CD4-positive, alpha-beta T cell treated with Interleukin-6 at 100 ng/mL for 8 hours (primary cell): ENCODE measurements around the gene IGF2BP3.
"Not testable (repeated sequence)": the region's sequence is repeated elsewhere in the genome, so short reads cannot be mapped to it uniquely, and the experiment has no call there.

Experiments
- DNase-seq: peaks from one replicate; pipeline ENCODE4 v3.0.0-alpha.2; 2020; ENCODE audit warnings: mixed read lengths, low spot score

Gene IGF2BP3

GRCh38 chr7:23422384-23422783, 47.9 kb downstream of the IGF2BP3 start:
- no peak for DNase-seq

- DNase-seq, result no peak
These were observed 50.4 kb downstream of the IGF2BP3 start for GRCh38 chr7:23419845-23420244.

DNA sequence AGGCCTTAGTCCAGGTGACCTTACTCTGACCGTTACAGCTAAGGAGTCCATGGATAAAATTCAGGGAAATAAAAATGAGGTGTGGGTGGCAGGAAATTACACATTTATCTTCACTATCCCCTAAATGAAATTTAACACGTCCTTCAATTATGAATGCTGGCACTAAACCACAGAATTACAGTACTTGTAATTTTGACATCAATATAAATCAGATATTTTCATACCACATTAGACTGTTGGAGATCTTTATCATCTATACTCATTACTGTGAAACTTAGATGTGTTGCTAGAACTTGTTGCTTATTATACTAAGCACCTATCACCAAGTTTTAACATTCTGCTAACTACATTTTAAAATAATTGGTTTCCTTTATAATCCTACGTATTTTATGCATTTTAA, 51.1 kb downstream of the IGF2BP3 start:
- DNase-seq, result no peak

DNA sequence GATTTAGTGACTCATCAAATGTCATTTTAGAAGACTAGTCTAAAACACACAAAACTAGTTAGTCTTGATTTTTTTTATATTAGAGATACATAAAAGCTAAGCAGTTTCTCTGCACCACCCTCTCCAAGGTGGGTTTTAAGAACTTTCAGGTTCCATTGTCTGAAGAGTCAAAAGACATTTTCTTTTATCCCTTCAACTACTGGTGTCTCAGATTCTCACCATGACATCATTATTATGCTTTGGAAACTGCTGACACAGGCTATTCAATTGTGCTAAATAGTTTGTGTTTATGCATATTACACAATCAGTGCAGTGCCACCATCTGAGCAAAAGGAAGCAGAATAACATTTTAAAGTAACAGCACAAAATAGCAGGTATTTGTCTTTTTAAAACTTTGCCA, 52.2 kb downstream of the IGF2BP3 start:
- no peak for DNase-seq

DNA sequence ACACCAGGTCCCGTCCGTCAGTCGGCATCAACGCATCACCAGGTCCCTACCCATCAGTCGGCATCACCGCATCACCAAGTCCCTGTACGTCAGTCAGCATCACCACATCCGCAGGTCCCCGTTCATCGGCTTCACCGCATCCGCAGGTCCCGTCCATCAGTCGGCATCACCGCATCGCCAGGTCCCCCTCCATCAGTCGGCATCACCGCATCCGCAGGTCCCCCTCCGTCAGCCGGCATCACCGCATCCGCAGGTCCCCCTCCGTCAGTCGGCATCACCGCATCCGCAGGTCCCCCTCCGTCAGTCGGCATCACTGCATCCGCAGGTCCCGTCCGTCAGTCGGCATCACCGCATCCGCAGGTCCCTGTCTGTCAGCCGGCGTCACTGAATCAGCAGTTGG, 55.1 kb downstream of the IGF2BP3 start:
- DNase-seq, result no peak

DNA sequence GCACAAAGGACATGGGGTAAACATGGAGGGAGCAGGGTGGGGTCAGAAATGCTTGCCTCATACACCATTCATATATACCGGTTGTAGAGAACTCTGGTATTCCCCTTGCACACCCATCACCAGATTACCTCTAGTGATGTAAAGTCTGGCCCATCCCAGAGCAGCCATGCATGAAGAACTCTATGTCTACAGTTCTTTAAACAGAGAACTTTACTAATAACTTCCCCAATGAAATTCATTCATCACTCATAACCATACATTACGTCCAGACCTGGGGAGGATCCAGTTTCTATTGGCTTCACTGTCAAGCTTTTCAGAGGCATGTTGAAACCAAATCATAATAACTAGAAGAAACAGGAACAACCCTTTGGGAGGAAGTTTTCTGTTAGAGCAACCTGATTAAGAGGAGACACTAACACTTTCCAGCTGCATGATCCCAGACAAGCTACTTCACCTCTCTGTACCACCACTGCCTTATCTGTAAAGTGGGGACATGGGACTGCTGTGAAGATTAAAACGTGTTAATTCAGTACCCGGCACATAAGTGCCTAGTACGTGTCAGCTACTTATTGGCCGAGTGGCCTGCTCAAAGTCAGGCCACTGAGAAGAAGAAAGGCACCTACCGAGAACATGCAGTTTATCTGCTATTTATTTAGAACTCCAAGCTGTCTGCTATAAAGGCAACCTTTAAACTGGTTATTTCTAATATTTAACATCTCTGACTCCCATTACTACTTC, 59.7 kb downstream of the IGF2BP3 start:
- DNase-seq, result no peak

DNA sequence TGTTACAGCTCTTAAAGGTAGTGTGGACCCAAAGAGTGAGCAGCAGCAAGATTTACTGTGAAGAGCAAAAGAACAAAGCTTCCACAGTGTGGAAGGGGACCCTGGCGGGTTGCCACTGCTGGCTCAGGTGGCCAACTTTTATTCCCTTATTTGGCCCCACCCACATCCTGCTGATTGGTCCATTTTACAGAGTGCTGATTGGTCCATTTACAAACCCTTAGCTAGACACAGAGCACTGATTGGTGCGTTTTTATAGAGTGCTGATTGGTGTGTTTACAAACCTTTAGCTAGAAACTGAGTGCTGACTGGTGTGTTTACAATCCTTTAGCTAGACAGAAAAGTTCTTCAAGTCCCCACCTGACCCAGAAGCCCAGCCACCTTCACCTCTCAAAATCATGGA, 63.7 kb downstream of the IGF2BP3 start:
- not testable (repeated sequence) for DNase-seq

DNA sequence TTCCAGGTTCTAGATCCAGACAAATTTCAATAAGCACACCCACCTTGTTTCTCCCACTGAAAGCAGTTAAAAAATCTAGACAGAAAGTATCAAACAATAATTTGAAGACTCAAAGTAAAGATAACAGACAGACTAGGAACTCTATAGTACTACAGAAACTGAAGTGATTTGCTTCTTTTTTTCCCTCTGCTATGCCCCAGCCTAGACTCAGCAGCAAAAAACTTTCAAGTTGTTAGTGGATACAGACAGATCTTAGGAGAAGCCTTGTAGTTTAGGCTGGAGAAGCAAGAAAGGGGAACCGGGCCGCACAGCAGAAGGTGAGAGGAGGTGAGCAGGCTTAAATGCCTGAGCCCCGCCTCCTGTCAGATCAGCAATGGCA, 65.1 kb downstream of the IGF2BP3 start:
- DNase-seq, result no peak

- no peak for DNase-seq
These were observed 65.6 kb downstream of the IGF2BP3 start for GRCh38 chr7:23404546-23405239.

GRCh38 chr7:23403970-23404369, 66.3 kb downstream of the IGF2BP3 start:
- DNase-seq, result no peak

DNA sequence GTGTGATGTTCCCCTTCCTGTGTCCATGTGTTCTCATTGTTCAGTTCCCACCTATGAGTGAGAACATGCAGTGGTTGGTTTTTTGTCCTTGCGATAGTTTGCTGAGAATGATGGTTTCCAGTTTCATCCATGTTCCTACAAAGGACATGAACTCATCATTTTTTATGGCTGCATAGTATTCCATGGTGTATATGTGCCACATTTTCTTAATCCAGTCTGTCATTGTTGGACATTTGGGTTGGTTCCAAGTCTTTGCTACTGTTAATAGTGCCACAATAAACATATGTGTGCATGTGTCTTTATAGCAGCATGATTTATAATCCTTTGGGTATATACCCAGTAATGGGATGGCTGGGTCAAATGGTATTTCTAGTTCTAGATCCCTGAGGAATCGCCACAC, 72.2 kb downstream of the IGF2BP3 start:
- not testable (repeated sequence) for DNase-seq

DNA sequence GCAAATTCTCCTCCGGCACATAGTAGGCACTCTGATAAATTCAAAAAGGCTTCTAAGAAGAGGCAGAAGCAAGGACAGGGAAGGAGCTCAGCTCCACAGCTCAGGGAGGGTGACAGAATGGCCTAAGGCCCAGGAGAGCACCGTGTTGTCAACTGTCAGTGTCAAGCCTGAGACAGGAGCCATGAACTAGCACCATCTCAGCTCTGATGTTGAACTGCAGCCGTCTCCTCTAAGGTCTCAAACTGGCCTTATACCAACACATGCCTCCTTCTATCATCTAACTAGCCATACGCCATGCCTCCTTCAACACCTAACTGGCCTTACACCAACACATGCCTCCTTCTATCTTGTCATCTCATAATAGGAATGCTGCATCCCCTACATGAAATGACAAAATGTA, 73.0 kb downstream of the IGF2BP3 start:
- no peak for DNase-seq

DNA sequence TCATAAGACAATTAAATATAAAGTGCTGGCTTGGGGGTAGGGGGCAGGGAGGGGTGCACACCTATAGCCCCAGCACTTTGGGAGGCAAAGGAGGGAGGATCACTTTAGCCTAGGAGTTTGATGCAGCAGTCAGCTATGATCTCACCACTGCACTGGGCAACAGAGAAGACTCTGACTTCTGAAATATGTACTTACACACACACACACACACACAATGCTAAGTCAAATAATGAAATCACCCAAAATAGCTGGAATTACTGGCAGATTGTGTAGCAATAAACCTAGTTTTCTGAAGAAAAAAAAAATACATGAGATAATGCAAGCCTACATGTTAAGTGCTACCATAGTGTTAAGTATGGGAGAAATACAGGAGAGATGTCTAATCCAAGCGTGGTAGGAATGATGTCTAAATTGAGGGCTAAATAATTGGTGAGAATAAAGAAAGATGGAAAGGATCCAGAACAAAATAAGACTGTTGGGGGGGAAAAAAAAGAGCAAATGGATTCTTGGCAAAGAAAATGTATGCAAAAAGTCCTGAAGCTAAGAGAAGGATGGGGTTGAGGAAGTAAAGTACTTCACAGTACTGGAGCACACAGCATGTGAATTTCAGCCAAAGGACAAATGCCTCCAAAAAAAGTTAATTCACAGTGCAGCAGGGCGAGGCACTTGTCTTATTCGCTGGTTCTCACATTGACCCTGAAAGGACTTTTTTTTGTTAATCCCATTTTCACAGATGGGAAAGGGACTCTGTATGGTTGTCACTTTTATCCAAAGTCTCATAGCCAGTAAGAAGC, 73.9 kb downstream of the IGF2BP3 start:
- DNase-seq, result no peak

GRCh38 chr7:23394488-23395171, 75.7 kb downstream of the IGF2BP3 start:
- no peak for DNase-seq

GRCh38 chr7:23393636-23394035, 76.7 kb downstream of the IGF2BP3 start:
- no peak for DNase-seq

DNA sequence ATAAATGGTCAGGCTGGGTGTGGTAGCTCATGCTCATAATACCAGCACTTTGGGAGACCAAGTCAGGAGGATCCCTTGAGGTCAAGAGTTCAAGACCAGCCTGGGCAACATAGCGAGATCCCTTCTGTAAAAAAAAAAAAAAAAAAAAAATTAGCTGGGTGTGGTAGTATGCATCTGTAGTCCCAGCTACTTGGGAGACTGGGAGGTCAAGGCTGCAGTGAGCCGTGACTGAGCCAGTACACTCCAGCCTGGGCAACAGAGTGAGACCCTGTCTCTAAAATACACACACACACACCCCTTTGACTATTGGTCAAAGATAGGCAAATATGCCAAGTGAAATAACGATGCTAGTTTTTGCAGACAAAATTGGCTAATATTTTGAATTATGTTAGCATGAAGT, 80.6 kb downstream of the IGF2BP3 start:
- DNase-seq, result no peak

- no peak for DNase-seq
These were observed 82.7 kb downstream of the IGF2BP3 start for GRCh38 chr7:23387583-23387982.

GRCh38 chr7:23385140-23385539, 85.2 kb downstream of the IGF2BP3 start:
- DNase-seq, result no peak

GRCh38 chr7:23383225-23383624, 87.1 kb downstream of the IGF2BP3 start:
- DNase-seq, result no peak

DNA sequence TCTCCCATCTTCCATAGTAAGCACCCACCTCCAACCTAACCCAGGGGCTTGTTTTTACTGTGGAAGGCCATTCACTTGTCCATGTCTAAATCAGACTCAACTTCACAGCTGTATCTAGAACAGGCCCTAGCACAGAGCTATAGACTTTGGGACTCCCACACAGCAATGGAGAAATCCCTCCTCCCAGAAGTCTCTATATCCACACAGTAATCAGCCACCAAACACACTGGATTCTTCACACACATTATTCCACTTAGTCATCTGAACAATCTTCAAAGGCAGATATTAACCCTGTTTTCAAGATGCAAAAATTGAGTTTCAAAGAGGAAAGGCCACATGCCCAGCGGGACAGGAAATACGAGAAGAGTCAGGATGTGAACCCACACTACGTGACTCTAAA, 89.3 kb downstream of the IGF2BP3 start:
- DNase-seq, result no peak

- no peak for DNase-seq
These were observed 89.7 kb downstream of the IGF2BP3 start for GRCh38 chr7:23380556-23380955.

DNA sequence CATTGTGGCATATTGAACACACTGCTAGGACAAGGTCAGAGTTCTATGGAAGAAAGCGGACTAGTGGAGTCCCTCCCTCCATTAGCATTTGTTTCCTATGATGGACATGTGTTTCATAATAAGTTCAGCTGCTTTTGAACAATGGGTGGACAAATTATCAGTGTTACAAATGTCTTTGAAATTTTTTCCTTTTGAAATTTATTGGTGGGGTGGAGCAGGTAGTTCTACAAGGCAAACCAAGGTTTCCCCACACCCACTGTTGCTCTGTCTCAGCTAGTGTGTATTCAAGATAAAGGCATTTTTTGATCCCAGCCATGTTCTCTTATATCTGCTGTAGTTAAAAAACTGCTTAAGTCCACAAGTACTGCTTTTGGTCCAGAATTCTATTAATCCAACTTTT, 91.3 kb downstream of the IGF2BP3 start:
- no peak for DNase-seq
